GM12878 (cell line): ENCODE measurements around the gene HSPB7. TPM values are rescaled to one million over a fixed set of nuclear protein-coding genes. Genes with fewer than 3 reads are reported as not detected.

Experiments
- ATAC-seq: fragments of 200-7000 bp; cut with Tn5 transposase; 3 replicates; pipeline ENCODE4 v1.9.1; 2020; ENCODE audit warnings: mild to moderate bottlenecking, moderate library complexity
- BruUV-seq: library from RNA; stranded (reverse); fragments of 400-500 nt; replicated peaks from 2 replicates; lab custom pipeline; 2021; lab: Mats Ljungman, UMichigan
- CTCF ChIA-PET: fragments of 300-600 bp; sonication (Branson Sonifier 250); formaldehyde crosslinking; extraction: SDS; loops from one replicate; lab custom pipeline; 2021; ENCODE audit warnings: inconsistent platforms; lab: Yijun Ruan, JAX
- POLR2A ChIA-PET: fragments of 350-600 bp; formaldehyde crosslinking; extraction: SDS; loops from one replicate; lab custom pipeline; 2021; ENCODE audit warnings: inconsistent platforms; lab: Charles Lee
- RAD21 ChIA-PET: fragments of 300-600 bp; sonication (Branson Sonifier 250); formaldehyde crosslinking; loops from one replicate; lab custom pipeline; 2023; ENCODE audit warnings: antibody characterized with exemption; ENCODE audit not compliant: unreplicated experiment; lab: Charles Lee
- SMC1A ChIA-PET: fragments of 300-600 bp; sonication (Branson Sonifier 250); formaldehyde crosslinking; loops from one replicate; lab custom pipeline; 2023; ENCODE audit not compliant: unreplicated experiment, uncharacterized antibody; lab: Charles Lee
- DNase-seq: peaks from one replicate; pipeline ENCODE4 v3.0.0-alpha.2; 2011; ENCODE audit warnings: low read depth, low spot score
- FAIRE-seq: peaks from 3 replicates; lab custom pipeline; 2011; peaks lifted over from hg19 to GRCh38; lab: Jason Lieb, UNC
- H2AFZ ChIP-seq: 2 replicates; pipeline ENCODE4 v1.6.0; 2011; ENCODE audit warnings: low read depth, low read length, control low read depth; ENCODE audit not compliant: control insufficient read depth
- H3K27ac ChIP-seq: 2 replicates; pipeline ENCODE4 v1.5.1; 2011; ENCODE audit warnings: control low read depth; ENCODE audit not compliant: control insufficient read depth, insufficient read depth
- H3K27me3 ChIP-seq, 2 experiments: replicated peaks in 1 of 2; 2 replicates each; pipeline versions ENCODE4 v1.6.0 to v1.6.1; 2011; ENCODE audit warnings: low read length in 1 of 2; ENCODE audit not compliant: control insufficient read depth in 2 of 2, insufficient read depth in 2 of 2
- H3K36me3 ChIP-seq, 2 experiments: 2 replicates each; pipeline ENCODE4 v1.5.1; 2011; ENCODE audit warnings: low read length in 1 of 2; ENCODE audit not compliant: control insufficient read depth in 2 of 2, insufficient read depth in 2 of 2
- H3K4me1 ChIP-seq: 2 replicates; pipeline ENCODE4 v1.6.1; 2011; ENCODE audit warnings: mild to moderate bottlenecking, low read length, moderate library complexity, mixed read lengths; ENCODE audit not compliant: control insufficient read depth, insufficient read depth
- H3K4me2 ChIP-seq: 2 replicates; pipeline ENCODE4 v1.6.0; 2011; ENCODE audit warnings: control low read depth; ENCODE audit not compliant: control insufficient read depth, insufficient read depth
- H3K4me3 ChIP-seq: fragments of 200-600 bp; sonication (generic); 2 replicates; pipeline ENCODE4 v1.5.1; 2016
- H3K79me2 ChIP-seq: 2 replicates; pipeline ENCODE4 v1.6.0; 2011; ENCODE audit warnings: low read length; ENCODE audit not compliant: control insufficient read depth, insufficient read depth
- H3K9ac ChIP-seq: 2 replicates; pipeline ENCODE4 v1.8.0; 2011; ENCODE audit warnings: low read length, control low read depth, mixed read lengths; ENCODE audit not compliant: control insufficient read depth, insufficient read depth
- H3K9me3 ChIP-seq: replicated peaks from 3 replicates; pipeline ENCODE4 v1.5.1; 2011; ENCODE audit warnings: mild to moderate bottlenecking, low read length; ENCODE audit not compliant: control insufficient read depth, insufficient read depth
- H4K20me1 ChIP-seq: 2 replicates; pipeline ENCODE4 v1.6.0; 2011; ENCODE audit not compliant: control insufficient read depth, insufficient read depth
- CTCF ChIP-seq, 3 experiments: IDR thresholded peaks in 2 of 3; conservative IDR thresholded peaks in 1 of 3; 2 replicates each; pipeline ENCODE4 v1.5.1; 2011; ENCODE audit warnings: low read depth in 3 of 3, low read length in 3 of 3, mild to moderate bottlenecking in 3 of 3, control low read depth in 2 of 3, moderate library complexity in 2 of 3, inconsistent platforms in 1 of 3, mixed read lengths in 1 of 3; ENCODE audit not compliant: control insufficient read depth in 2 of 3, insufficient read depth in 1 of 3; ENCODE audit errors: extremely low read depth in 1 of 3
- EP300 ChIP-seq, 2 experiments: fragments of 150-350 bp in 1 of 2; IDR thresholded peaks; 2 replicates each; pipeline ENCODE4 v1.6.1; 2011 to 2012; ENCODE audit warnings: low read depth in 2 of 2, low read length in 2 of 2, borderline replicate concordance in 1 of 2, improper control_type of control experiment in 1 of 2, inconsistent platforms in 1 of 2; ENCODE audit not compliant: control insufficient read depth in 1 of 2
- FOXM1 ChIP-seq: IDR thresholded peaks from 2 replicates; pipeline ENCODE4 v1.6.1; 2012; ENCODE audit warnings: low read depth, mild to moderate bottlenecking, inconsistent platforms, low read length, moderate library complexity
- HCFC1 ChIP-seq: fragments of 150-350 bp; IDR thresholded peaks from 2 replicates; pipeline ENCODE4 v1.6.1; 2014; ENCODE audit warnings: low read length
- MTA2 ChIP-seq: fragments of 450-650 bp; IDR thresholded peaks from 2 replicates; pipeline ENCODE4 v1.6.1; 2016; ENCODE audit warnings: low read depth, mild to moderate bottlenecking, moderate library complexity
- MYB ChIP-seq: fragments of 150-350 bp; IDR thresholded peaks from 2 replicates; pipeline ENCODE4 v1.6.1; 2014; ENCODE audit warnings: mild to moderate bottlenecking, low read depth, low read length, borderline replicate concordance
- PML ChIP-seq: IDR thresholded peaks from 2 replicates; pipeline ENCODE4 v1.6.1; 2012; ENCODE audit warnings: low read length, inconsistent platforms
- POU2F2 ChIP-seq: IDR thresholded peaks from 3 replicates; pipeline ENCODE4 v1.6.1; 2011; ENCODE audit warnings: low read depth, mild to moderate bottlenecking, low read length, borderline replicate concordance
- RB1 ChIP-seq: fragments of 450-650 bp; formaldehyde crosslinking; IDR thresholded peaks from 2 replicates; pipeline ENCODE4 v1.6.1; 2017; ENCODE audit warnings: mild to moderate bottlenecking, borderline replicate concordance
- RBBP5 ChIP-seq: fragments of 200-600 bp; sonication (generic); conservative IDR thresholded peaks from 2 replicates; pipeline ENCODE4 v1.6.1; 2016
- REST ChIP-seq: IDR thresholded peaks from 2 replicates; pipeline ENCODE4 v1.6.1; 2012; ENCODE audit warnings: mild to moderate bottlenecking, low read depth, low read length
- SREBF2 ChIP-seq: IDR thresholded peaks from 2 replicates; pipeline ENCODE4 v1.6.1; 2012; ENCODE audit warnings: mild to moderate bottlenecking, low read length
- TARDBP ChIP-seq: IDR thresholded peaks from 2 replicates; pipeline ENCODE4 v1.6.1; 2016; ENCODE audit warnings: borderline replicate concordance
- WGBS: methylation state at CpG from one replicate; pipeline ENCODE4 v1.1.6; 2016; ENCODE audit warnings: low lambda C conversion rate; ENCODE audit not compliant: insufficient replicate concordance, insufficient coverage; ENCODE audit errors: missing lambda C conversion rate; 5-methylcytosine and 5-hydroxymethylcytosine counted together
- in situ Hi-C: fragments of 300-500 bp; cut with MboI; formaldehyde crosslinking; loops from 9 replicates; pipeline ENCODE4 v1.14.3; 2018; ENCODE audit warnings: mixed read lengths
- intact Hi-C: fragments of 100-400 bp; cut with micrococcal nuclease; formaldehyde crosslinking; loops from one replicate; pipeline ENCODE4 v1.14.2; 2022; ENCODE audit not compliant: unreplicated experiment
- polyA plus RNA-seq, 11 experiments: library from polyadenylated mRNA; depleted of rRNA in 4 of 11; unstranded in 6 of 11; stranded (reverse) in 5 of 11; fragments of >200 nt; fragmentation: Nextera tagmentation in 4 of 11; fragmentation: Illumina TruSeq in 1 of 11; extraction: Ambion mirVana in 4 of 11; extraction: Trizol in 1 of 11; gene quantifications; 1 replicate in 1 of 11; 2 replicates in 10 of 11; pipeline versions ENCODE4 v1.2.1 to v1.2.3, GENCODE V29; 2011 to 2016; ENCODE audit warnings: inconsistent platforms in 2 of 11, missing spikeins in 2 of 11, low read depth in 1 of 11
- total RNA-seq, 4 experiments: library from RNA; depleted of rRNA in 3 of 4; stranded (reverse); fragments of >200 nt in 3 of 4; fragmentation: Illumina TruSeq in 1 of 4; extraction: Trizol in 1 of 4; gene quantifications; 2 replicates each; pipeline versions ENCODE4 v1.2.1 to v1.2.3, GENCODE V29; 2013 to 2021

HSPB7 gene
- total and polyA plus RNA-seq, 10 of the 15 experiments (the other 5 are each of a cell fraction or from before 2014, with no cell fraction given): 0.34 TPM; not detected in 9

GRCh38 chr1:16043950-16044349 lies 26.1 kb upstream of the HSPB7 start:
- FAIRE-seq (no peak), DNase-seq (no peak)
- ChIA-PET RAD21 (interaction anchor here (0.6 kb wide), 1 partner anchor 88 kb away, joined by 3 read pairs; no protein-coding TSS in a partner anchor), POLR2A (no interaction called here), SMC1A (no interaction called here)
- Histone ChIP-seq H2AFZ (no peak overlapping the region), H3K36me3 (no peaks in the 10 kb centered on the region), H3K4me1 (no peaks in the 10 kb centered on the region), H3K27ac (no peak overlapping the region), H4K20me1 (no peaks in the 10 kb centered on the region), H3K4me3 (no peak overlapping the region), H3K9ac (no peak overlapping the region)
- intact Hi-C loops (no loop called here), in situ Hi-C loops (no loop called here)
- 53% methylated on average over 5 of the region's 5 CpGs for WGBS
- TF ChIP-seq EP300 (IDR thresholded peaks at IDR 0.05; ENCODE audit: borderline replicate concordance in 1 of 2, control insufficient read depth in 1 of 2, low read depth in 2 of 2, low read length in 2 of 2): no peak
- TF ChIP-seq MTA2: no peak
- TF ChIP-seq, all 136 proteins: peak for 0
- CTCF ChIA-PET: interaction anchor here (1.2 to 1.9 kb wide), 2 partner anchors 37 to 229 kb away, joined by 3 to 5 read pairs; no protein-coding TSS in a partner anchor
- Histone ChIP-seq H3K27me3 (no peaks in the 10 kb centered on the region; a peak in 2 of 4 replicates), H3K4me2 (no peak overlapping the region), H3K9me3 (no peaks in the 10 kb centered on the region), H3K79me2 (no peaks in the 10 kb centered on the region)
- no peak for ATAC-seq
- BruUV-seq: no TSS peak

GRCh38 chr1:16043521-16043920 lies 25.7 kb upstream of the HSPB7 start, which contains the start of gene CLCNKB:
Gene CLCNKB (plus strand): TSS chr1:16043782. CDS start chr1:16044493, 711 bp downstream.
- H3K27me3 ChIP-seq: no peaks in the 10 kb centered on the region; a peak in 2 of 4 replicates
- H3K9me3 ChIP-seq: no peaks in the 10 kb centered on the region
- H4K20me1 ChIP-seq: no peaks in the 10 kb centered on the region
- ChIA-PET CTCF (interaction anchor here (0.6 to 1.9 kb wide), 3 partner anchors 10 to 228 kb away, joined by 3 to 5 read pairs (median 3); no protein-coding TSS in a partner anchor), RAD21 (interaction anchor here (0.6 kb wide), 1 partner anchor 88 kb away, joined by 3 read pairs; no protein-coding TSS in a partner anchor), SMC1A (no interaction called here), POLR2A (no interaction called here)
- intact Hi-C loops (no loop called here), in situ Hi-C loops (no loop called here)
- no peak within 1 kb of the TSS for H3K27ac ChIP-seq
- ATAC-seq (no peak), DNase-seq (no peak), FAIRE-seq (no peak)
- H3K9ac ChIP-seq: no peak within 1 kb of the TSS
- no TSS peak for BruUV-seq
- no peak within 1 kb of the TSS for H3K4me2 ChIP-seq
- H3K36me3 ChIP-seq: no peaks in the 10 kb centered on the region
- no peak within 1 kb of the TSS for H3K4me3 ChIP-seq
- WGBS: 28% methylated on average over 6 of the region's 7 CpGs
- H2AFZ ChIP-seq: no peak within 1 kb of the TSS
- no peaks in the 10 kb centered on the region for H3K79me2 ChIP-seq
- H3K4me1 ChIP-seq: no peaks in the 10 kb centered on the region
- TF ChIP-seq HCFC1 (no peak), RB1 (no peak), CTCF (IDR thresholded peaks at IDR 0.05 in 2 of 3, conservative IDR thresholded peaks at IDR 0.05 in 1 of 3; ENCODE audit: control insufficient read depth in 2 of 3, extremely low read depth in 1 of 3, insufficient read depth in 1 of 3, low read depth in 3 of 3, low read length in 3 of 3) (no peak), REST (no peak), SREBF2 (no peak), RBBP5 (no peak), POU2F2 (no peak), MYB (no peak), TARDBP (no peak), FOXM1 (no peak), PML (no peak)
